CD4-positive, alpha-beta T cell treated with Interleukin-21 for 1 hour (primary cell): Measurements from ENCODE around the gene FAF2.
"Not testable (repeated sequence)": the region's sequence is repeated elsewhere in the genome, so short reads cannot be mapped to it uniquely, and the experiment has no call there.

Experiments
- DNase-seq: peaks from one replicate; pipeline ENCODE4 v3.0.0-alpha.2; 2020

Gene FAF2

GRCh38 chr5:176548967-176549444, 100.8 kb downstream of the FAF2 start, which contains the start of gene CDHR2:
Gene CDHR2, plus strand, starts transcription at chr5:176549342. Its CDS starts 16,011 bp downstream, at chr5:176565353.
- DNase-seq = no peak

DNA sequence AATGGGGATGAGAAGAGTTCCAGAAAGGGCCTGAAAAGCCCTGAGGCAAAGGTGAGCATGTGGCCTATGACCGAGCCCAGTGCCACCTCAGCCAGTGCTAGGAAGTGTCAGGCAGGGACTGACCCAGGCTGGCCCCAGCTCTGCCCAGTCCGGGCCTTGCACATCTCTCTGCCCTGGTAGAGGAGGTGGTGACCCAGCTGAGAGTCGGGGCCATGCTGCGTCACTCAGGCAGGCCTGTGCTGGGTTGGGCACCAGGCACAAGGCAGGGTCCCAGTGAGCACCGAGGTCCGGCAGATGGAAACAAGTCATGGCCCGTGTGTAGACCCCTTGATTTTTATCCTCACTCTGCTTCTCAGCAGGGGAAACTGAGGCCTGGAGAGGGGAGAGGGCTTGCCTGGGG, 101.7 kb downstream of the FAF2 start:
- no peak for DNase-seq

- DNase-seq = no peak
Observed at GRCh38 chr5:176550275-176550831, 102.2 kb downstream of the FAF2 start.

- not testable (repeated sequence) for DNase-seq
Observed at GRCh38 chr5:176550937-176551336, 102.8 kb downstream of the FAF2 start.

DNA sequence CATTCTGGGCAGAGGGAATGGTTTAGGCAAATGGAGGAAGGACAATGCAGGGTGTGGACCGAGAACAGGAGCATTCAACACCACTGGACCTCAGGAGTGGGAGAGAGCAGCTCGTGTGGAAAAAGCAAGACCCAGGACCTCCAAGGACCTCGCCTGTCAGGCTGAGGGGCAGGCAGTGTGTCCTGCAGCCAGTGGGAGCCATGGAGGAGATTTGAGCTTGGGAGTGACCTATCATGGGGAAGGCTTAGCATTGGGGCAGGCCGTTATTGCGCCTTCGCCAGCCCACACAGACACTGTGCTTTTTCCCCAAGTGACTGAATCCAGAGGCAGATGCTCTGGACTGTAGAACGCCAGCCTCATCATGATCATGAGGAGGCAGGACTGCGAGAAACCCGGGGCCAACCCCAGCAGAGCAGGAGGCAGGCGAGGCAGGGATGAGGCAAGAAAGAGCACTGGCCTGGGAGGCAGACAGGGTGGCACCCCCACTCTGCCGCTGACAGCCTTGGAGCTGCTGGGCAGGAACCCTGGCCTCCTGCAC, 104.2 kb downstream of the FAF2 start:
- DNase-seq = no peak

GRCh38 chr5:176553260-176554085, 105.3 kb downstream of the FAF2 start:
- no peak for DNase-seq

GRCh38 chr5:176557846-176558245, 109.7 kb downstream of the FAF2 start:
- no peak for DNase-seq
